HUES48 (cell line): ENCODE measurements around the gene IL18R1.

ENCODE experiments used
- H3K27ac ChIP-seq: one replicate; pipeline ENCODE4 v1.7.0; 2013; ENCODE audit warnings: low read depth, low read length, inconsistent platforms
- H3K27me3 ChIP-seq: 2 replicates; pipeline ENCODE4 v1.6.1; 2013; ENCODE audit warnings: mild to moderate bottlenecking, low read length; ENCODE audit not compliant: control insufficient read depth, insufficient read depth
- H3K36me3 ChIP-seq: 2 replicates; pipeline ENCODE4 v1.6.1; 2013; ENCODE audit warnings: low read length; ENCODE audit not compliant: control insufficient read depth, insufficient read depth
- H3K4me1 ChIP-seq: 2 replicates; pipeline ENCODE4 v1.6.1; 2013; ENCODE audit warnings: mild to moderate bottlenecking, low read length; ENCODE audit not compliant: control insufficient read depth, insufficient read depth
- H3K4me3 ChIP-seq: 2 replicates; pipeline ENCODE4 v1.5.1; 2013; ENCODE audit warnings: mild to moderate bottlenecking, low read depth, low read length
- H3K9ac ChIP-seq: 2 replicates; pipeline ENCODE4 v1.6.1; 2013; ENCODE audit warnings: mild to moderate bottlenecking, low read depth, low read length, moderate library complexity
- H3K9me3 ChIP-seq: 2 replicates; pipeline ENCODE4 v1.6.1; 2013; ENCODE audit warnings: low read length; ENCODE audit not compliant: control insufficient read depth, insufficient read depth

The IL18R1 gene

DNA sequence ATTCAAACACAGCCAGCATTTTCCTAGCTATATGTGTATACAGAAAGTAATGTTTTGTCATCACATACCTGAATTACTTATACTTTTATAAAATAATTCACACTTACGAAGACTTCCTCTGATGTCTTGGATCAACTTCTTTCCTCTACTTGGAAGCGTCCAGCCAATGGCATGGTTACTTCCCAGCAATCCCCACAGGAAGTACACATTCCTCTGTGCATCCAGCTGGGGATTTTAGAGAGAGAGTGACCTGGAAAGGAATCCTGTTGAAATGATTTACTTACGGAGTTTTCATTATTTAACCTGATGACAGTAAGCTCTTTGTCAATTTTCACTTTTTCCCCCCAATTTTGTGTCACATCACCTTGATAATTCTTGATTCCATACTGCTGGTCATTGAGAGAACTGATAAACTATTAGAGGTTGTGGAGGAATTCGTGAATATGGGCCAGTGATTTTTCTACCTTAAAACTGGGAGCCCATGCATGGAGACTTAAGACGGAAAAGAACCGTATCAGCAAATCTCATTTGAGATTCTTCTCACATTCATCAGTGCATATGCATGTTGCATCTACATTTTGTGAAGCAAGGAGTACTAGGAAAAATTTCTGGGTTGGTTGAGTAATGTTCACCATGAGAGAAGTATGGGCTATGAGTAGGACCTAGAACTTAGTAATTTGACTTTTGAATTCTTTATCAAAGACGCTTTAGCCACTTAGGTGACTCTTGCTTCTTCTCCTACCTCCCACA is 9.0 kb upstream of the IL18R1 start:
- no peak overlapping the region for H3K27ac ChIP-seq
- H3K9me3 ChIP-seq: no peaks in the 10 kb centered on the region
- no peaks in the 10 kb centered on the region for H3K27me3 ChIP-seq
- no peaks in the 10 kb centered on the region for H3K4me1 ChIP-seq
- no peaks in the 10 kb centered on the region for H3K36me3 ChIP-seq
- H3K9ac ChIP-seq: no peak overlapping the region
- H3K4me3 ChIP-seq: no peak overlapping the region

DNA sequence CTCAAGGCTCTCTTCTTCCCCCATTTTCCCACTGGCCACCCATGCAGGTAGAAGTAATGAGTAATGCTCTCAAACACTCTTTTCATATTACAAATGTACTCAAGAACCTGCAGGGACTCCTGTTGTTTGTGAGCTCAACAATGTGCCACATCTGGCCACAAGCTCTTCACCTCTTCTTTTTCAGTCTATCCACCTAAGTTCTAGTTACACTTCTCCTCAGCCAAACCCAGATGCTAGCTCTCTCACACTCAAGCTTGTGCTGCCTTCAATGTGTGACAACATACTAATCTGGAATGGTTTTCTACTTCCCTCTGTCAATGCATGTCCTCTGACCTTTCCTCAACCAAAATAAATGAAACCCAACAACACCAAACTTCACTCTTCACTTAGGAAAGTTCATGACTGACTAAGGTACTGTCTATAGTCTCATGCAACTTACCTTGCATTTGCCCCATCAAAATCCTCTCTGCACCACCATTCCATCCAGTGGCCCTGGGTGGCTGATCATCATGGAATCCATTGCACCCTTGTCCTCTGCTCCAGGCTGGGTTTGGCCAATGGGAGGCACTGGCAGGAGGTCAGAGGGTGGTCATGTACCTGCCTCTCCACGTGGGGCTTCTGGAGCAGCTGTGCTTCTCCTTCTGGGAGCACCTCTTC is 5.3 kb upstream of the IL18R1 start:
- Histone ChIP-seq H3K27ac (no peak overlapping the region), H3K9me3 (no peaks in the 10 kb centered on the region), H3K9ac (no peak overlapping the region), H3K4me1 (no peaks in the 10 kb centered on the region), H3K4me3 (no peak overlapping the region), H3K36me3 (no peaks in the 10 kb centered on the region), H3K27me3 (peaks cover 6% of the 10 kb centered on the region; the same call in 1 of the 2 replicates)

DNA sequence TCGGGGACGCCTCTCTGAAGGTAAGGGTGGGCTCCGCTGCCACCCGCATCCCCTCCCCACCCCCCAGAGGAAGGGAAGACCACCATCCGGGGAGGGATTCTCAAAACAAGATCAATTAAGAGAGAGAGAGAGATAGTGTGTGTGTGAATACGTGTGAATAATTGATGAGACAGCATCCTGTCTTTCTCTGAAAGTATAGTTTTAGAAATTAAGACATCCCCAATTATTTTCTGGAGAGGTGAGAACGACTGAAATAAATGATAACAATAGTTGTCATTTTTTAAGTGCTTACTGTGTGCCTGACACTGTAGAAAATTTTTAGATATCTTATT is 751 bp downstream of the IL18R1 start:
- Histone ChIP-seq H3K9me3 (no peaks in the 10 kb centered on the region), H3K27ac (no peak overlapping the region), H3K27me3 (peaks cover 21% of the 10 kb centered on the region), H3K36me3 (no peaks in the 10 kb centered on the region), H3K4me1 (no peaks in the 10 kb centered on the region), H3K4me3 (peak overlapping the region; percentile 80), H3K9ac (no peak overlapping the region)

DNA sequence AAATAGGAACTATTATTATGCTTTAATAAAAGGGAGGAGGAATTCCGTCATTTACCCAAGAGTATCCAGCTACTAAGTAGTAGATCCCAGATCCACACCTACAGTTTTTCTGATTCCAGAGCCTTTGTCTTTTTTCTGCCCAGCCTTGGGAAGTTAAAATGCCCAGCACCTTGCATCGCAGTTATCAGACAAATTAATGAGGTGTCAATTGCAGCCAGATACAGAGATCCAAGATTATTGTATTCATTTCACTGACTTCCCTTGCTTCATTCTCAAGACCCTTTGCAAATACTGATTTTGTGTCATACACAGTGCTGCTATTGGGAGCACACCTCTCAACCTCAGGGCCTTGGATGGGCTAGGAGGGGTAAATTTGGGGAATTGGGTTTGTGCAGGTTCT is 1.1 kb downstream of the IL18R1 start:
- Histone ChIP-seq H3K9me3 (no peaks in the 10 kb centered on the region), H3K27ac (no peak overlapping the region), H3K4me1 (peaks cover 2% of the 10 kb centered on the region; the same call in 1 of the 2 replicates), H3K27me3 (peaks cover 21% of the 10 kb centered on the region), H3K36me3 (no peaks in the 10 kb centered on the region), H3K9ac (no peak overlapping the region), H3K4me3 (no peak overlapping the region)

DNA sequence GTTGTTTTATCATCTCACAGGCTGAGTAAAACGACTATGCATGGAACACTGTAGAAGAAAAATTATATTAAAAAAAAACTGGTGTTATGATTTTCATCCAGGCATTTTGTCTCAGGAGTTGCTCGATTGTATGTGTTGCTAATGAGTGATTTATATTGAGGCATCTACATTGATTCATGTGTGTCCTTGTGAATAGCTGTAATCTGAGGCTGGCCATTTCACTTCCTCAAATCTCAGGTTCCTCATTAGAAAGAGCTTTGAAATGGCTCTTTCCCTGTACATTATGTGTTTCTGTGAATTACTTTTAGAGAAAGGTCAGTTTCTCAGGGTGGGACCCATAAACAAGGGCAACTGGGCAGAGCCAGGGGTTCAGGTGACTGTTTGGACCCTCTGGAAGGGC is 2.3 kb downstream of the IL18R1 start:
- no peak overlapping the region for H3K4me3 ChIP-seq
- peaks cover 4% of the 10 kb centered on the region; the same call in 1 of the 2 replicates for H3K4me1 ChIP-seq
- H3K36me3 ChIP-seq: no peaks in the 10 kb centered on the region
- no peaks in the 10 kb centered on the region for H3K9me3 ChIP-seq
- H3K27me3 ChIP-seq: peaks cover 21% of the 10 kb centered on the region
- H3K27ac ChIP-seq: no peak overlapping the region
- H3K9ac ChIP-seq: no peak overlapping the region

DNA sequence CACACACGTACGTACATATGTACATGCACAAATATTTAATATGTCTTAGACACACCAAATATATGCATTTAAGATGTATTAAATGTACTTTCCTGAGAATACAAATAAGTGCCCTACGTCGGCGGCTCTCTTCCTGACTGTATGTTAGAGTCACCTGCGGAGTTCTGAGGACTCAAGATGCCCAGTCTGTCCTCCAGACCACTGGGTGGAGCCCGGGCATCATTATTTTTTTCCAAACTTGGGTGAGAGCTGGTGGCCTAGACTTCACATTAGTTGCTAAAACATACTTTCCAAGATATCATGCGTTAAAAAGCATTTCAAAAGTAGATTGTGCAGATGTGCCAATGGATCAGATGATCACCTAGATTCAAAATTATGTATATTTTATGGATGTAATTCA is 2.9 kb downstream of the IL18R1 start:
- Histone ChIP-seq H3K9me3 (no peaks in the 10 kb centered on the region), H3K27ac (no peak overlapping the region), H3K4me1 (peaks cover 4% of the 10 kb centered on the region; the same call in 1 of the 2 replicates), H3K9ac (no peak overlapping the region), H3K4me3 (no peak overlapping the region), H3K27me3 (peaks cover 21% of the 10 kb centered on the region), H3K36me3 (no peaks in the 10 kb centered on the region)

DNA sequence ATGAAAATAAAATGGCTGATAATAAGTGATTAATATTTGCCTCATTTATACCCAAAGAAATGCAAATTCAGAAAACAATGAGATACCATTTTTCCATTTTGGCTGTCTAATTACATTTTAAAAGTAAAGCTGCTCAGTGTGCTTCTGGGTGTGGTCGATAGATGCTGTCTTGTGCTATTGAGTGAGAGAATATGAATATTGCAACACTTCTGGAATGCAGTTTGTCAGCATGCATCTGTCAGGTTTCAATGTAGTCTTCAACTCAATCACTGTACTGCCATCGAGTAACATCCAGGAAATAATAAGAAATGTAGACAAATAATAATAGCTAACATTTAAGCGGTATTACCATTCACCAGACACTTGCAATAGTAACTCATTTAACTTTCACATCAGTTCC is 3.9 kb downstream of the IL18R1 start:
- peaks cover 21% of the 10 kb centered on the region for H3K27me3 ChIP-seq
- H3K36me3 ChIP-seq: no peaks in the 10 kb centered on the region
- no peak overlapping the region for H3K9ac ChIP-seq
- peaks cover 4% of the 10 kb centered on the region; the same call in 1 of the 2 replicates for H3K4me1 ChIP-seq
- H3K27ac ChIP-seq: no peak overlapping the region
- H3K9me3 ChIP-seq: no peaks in the 10 kb centered on the region
- no peak overlapping the region for H3K4me3 ChIP-seq

DNA sequence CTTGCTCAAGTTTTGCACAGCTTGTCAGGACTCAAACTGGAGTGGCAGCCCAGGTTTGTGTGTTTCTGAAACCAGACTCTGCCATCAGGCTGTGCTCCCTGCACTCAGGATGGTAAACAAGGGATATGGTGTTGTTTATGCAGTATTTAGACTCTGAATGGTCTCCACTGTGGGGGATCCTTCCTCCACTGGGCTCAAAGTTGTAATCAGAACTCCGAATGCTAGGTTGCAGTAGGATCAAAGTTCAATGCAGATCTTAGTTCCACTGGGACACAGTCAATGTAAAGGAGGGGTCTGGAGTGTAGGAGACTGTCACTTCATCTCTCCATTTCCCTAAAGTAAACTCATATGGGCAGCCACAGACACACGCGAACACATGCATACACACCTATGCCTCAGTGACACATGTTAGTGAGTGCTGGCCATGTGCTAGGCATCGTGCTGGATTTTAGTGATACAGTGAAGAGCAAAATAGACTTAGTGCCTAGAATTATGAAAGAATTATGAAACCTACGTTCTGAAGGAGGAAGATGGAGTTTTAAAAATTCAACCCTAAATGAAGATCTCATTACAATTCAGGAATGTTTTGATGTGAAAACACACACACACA is 6.1 kb downstream of the IL18R1 start:
- Histone ChIP-seq H3K9ac (no peak overlapping the region), H3K36me3 (no peaks in the 10 kb centered on the region), H3K4me3 (no peak overlapping the region), H3K9me3 (peaks cover 22% of the 10 kb centered on the region), H3K27ac (no peak overlapping the region), H3K4me1 (peaks cover 4% of the 10 kb centered on the region; the same call in 1 of the 2 replicates), H3K27me3 (peaks cover 4% of the 10 kb centered on the region)

DNA sequence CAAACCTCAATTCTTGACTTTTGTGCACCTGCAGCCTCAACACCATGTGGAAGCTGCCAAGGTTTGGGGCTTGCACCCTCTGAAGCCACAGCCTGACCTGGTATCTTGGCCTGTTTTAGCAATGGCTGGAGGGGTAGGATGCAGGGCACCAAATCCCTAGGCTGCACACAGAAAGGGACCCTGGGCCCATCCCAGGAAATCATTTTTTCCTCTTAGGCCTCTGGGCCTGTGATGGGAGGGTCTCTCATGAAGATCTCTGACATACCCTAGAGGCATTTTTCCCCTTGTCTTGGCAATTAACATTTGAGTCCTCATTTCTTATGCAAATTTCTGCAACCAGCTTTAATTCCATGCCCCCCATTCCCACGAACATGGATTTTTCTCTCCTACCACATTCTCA is 10.2 kb downstream of the IL18R1 start:
- Histone ChIP-seq H3K27me3 (no peaks in the 10 kb centered on the region), H3K27ac (no peak overlapping the region), H3K4me3 (no peak overlapping the region), H3K36me3 (no peaks in the 10 kb centered on the region), H3K9ac (no peak overlapping the region), H3K9me3 (peaks cover 27% of the 10 kb centered on the region), H3K4me1 (peaks cover 4% of the 10 kb centered on the region; the same call in 1 of the 2 replicates)

DNA sequence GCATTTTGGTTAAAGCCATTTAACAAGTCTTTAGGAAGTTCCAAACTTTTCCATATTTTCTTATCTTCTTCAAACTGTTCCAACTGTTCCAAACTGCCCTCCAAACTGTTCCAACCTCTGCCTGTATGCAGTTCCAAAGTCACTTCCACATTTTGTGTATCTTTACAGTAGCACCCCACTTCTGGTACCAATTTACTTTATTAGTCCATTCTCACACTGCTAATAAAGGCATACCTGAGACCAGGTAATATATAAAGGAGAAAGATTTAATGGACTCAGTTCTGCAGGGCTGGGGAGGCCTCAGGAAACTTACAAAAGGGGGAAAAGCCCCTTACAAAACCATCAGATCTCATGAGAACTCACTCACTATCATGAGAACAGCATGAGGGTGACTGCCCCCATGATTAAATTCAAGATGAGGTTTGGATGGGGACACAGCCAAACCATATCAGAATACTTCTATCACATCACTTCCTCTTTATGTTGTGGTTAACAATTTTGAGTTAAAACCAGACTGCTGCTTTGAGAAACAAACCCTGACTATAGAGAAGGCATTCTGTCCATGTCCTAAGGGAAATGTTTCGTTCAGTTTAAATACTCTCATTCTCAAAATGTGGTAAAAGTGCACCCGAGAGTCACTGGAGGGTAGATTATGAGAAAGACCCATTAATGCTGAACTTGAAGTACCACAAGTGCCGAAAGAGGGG is 11.0 kb downstream of the IL18R1 start:
- H3K9me3 ChIP-seq: peaks cover 27% of the 10 kb centered on the region
- H3K27ac ChIP-seq: no peak overlapping the region
- peaks cover 3% of the 10 kb centered on the region; the same call in 1 of the 2 replicates for H3K4me1 ChIP-seq
- no peaks in the 10 kb centered on the region for H3K27me3 ChIP-seq
- no peak overlapping the region for H3K4me3 ChIP-seq
- H3K36me3 ChIP-seq: no peaks in the 10 kb centered on the region
- no peak overlapping the region for H3K9ac ChIP-seq
